H9 (cell line): ENCODE data around the gene DEAF1. TPM values are rescaled to one million over a fixed set of nuclear protein-coding genes. Genes with fewer than 3 reads are reported as not detected.

Experiments
- DNase-seq: peaks from one replicate; pipeline ENCODE4 v3.0.0-alpha.2; 2017
- H2AFZ ChIP-seq: one replicate; pipeline ENCODE4 v1.6.1; 2013; ENCODE audit warnings: mild to moderate bottlenecking, low read length, control low read depth, moderate library complexity
- H2AK5ac ChIP-seq: 2 replicates; pipeline ENCODE4 v1.6.1; 2013; ENCODE audit warnings: low read length, control low read depth, mixed read lengths; ENCODE audit not compliant: insufficient read length
- H2BK120ac ChIP-seq: one replicate; pipeline ENCODE4 v1.6.1; 2013; ENCODE audit warnings: low read depth, mild to moderate bottlenecking, low read length, control low read depth, inconsistent platforms; ENCODE audit not compliant: poor library complexity, severe bottlenecking
- H2BK12ac ChIP-seq: 2 replicates; pipeline ENCODE4 v1.6.1; 2013; ENCODE audit warnings: low read length, control low read depth, mixed read lengths, low read depth; ENCODE audit not compliant: insufficient read length
- H2BK15ac ChIP-seq: 2 replicates; pipeline ENCODE4 v1.6.1; 2013; ENCODE audit warnings: low read depth, low read length, control low read depth
- H2BK20ac ChIP-seq: one replicate; pipeline ENCODE4 v1.6.1; 2013; ENCODE audit warnings: low read depth, mild to moderate bottlenecking, low read length, control low read depth, inconsistent platforms; ENCODE audit not compliant: poor library complexity, severe bottlenecking
- H2BK5ac ChIP-seq: 2 replicates; pipeline ENCODE4 v1.6.1; 2013; ENCODE audit warnings: low read length, control low read depth, mixed read lengths; ENCODE audit not compliant: insufficient read length
- H3K14ac ChIP-seq: 2 replicates; pipeline ENCODE4 v1.6.1; 2013; ENCODE audit warnings: low read length, control low read depth; ENCODE audit not compliant: insufficient read depth
- H3K18ac ChIP-seq: 2 replicates; pipeline ENCODE4 v1.6.1; 2013; ENCODE audit warnings: low read depth, mild to moderate bottlenecking, mixed read lengths, low read length, control low read depth; ENCODE audit not compliant: insufficient read length
- H3K23ac ChIP-seq: 2 replicates; pipeline ENCODE4 v1.6.1; 2013; ENCODE audit warnings: low read length, control low read depth, mixed read lengths, low read depth; ENCODE audit not compliant: insufficient read length
- H3K23me2 ChIP-seq: 2 replicates; pipeline ENCODE4 v1.6.1; 2013; ENCODE audit warnings: low read depth, mild to moderate bottlenecking, mixed read lengths, low read length, control low read depth; ENCODE audit not compliant: insufficient read length, poor library complexity, severe bottlenecking
- H3K27ac ChIP-seq: 2 replicates; pipeline ENCODE4 v1.5.1; 2013; ENCODE audit warnings: low read length, control low read depth, mixed read lengths, low read depth; ENCODE audit not compliant: insufficient read length
- H3K27me3 ChIP-seq: 2 replicates; pipeline ENCODE4 v1.6.1; 2013; ENCODE audit warnings: low read length, control low read depth, inconsistent platforms; ENCODE audit not compliant: insufficient read depth
- H3K4ac ChIP-seq: 2 replicates; pipeline ENCODE4 v1.6.1; 2013; ENCODE audit warnings: low read depth, mild to moderate bottlenecking, control low read depth, inconsistent platforms, low read length, moderate library complexity
- H3K4me1 ChIP-seq: 2 replicates; pipeline ENCODE4 v1.6.1; 2013; ENCODE audit warnings: low read length, control low read depth, inconsistent platforms; ENCODE audit not compliant: insufficient read depth
- H3K4me2 ChIP-seq: 2 replicates; pipeline ENCODE4 v1.6.1; 2013; ENCODE audit warnings: low read length, control low read depth, mixed read lengths; ENCODE audit not compliant: insufficient read length, insufficient read depth
- H3K56ac ChIP-seq: 2 replicates; pipeline ENCODE4 v1.6.1; 2013; ENCODE audit warnings: low read depth, mild to moderate bottlenecking, mixed read lengths, low read length, control low read depth; ENCODE audit not compliant: insufficient read length
- H3K79me1 ChIP-seq: 2 replicates; pipeline ENCODE4 v1.6.1; 2013; ENCODE audit warnings: low read depth, mild to moderate bottlenecking, moderate library complexity, low read length, control low read depth, inconsistent platforms; ENCODE audit not compliant: insufficient read depth, poor library complexity, severe bottlenecking
- H3K79me2 ChIP-seq: 2 replicates; pipeline ENCODE4 v1.6.1; 2013; ENCODE audit warnings: low read length, control low read depth, inconsistent platforms; ENCODE audit not compliant: insufficient read depth
- H3K9ac ChIP-seq: 2 replicates; pipeline ENCODE4 v1.6.1; 2013; ENCODE audit warnings: low read length, control low read depth, mixed read lengths; ENCODE audit not compliant: insufficient read length; ENCODE audit errors: extremely low read depth
- H3K9me3 ChIP-seq: one replicate; pipeline ENCODE4 v1.6.1; 2013; ENCODE audit warnings: low read depth, low read length, inconsistent platforms; ENCODE audit not compliant: control insufficient read depth
- H3T11ph ChIP-seq: one replicate; pipeline ENCODE4 v1.6.1; 2013; ENCODE audit warnings: mild to moderate bottlenecking, low read length, control low read depth, inconsistent platforms
- H4K20me1 ChIP-seq: one replicate; pipeline ENCODE4 v1.6.1; 2013; ENCODE audit not compliant: control insufficient read depth, insufficient read length, insufficient read depth
- H4K5ac ChIP-seq: 2 replicates; pipeline ENCODE4 v1.6.1; 2013; ENCODE audit warnings: low read depth, mild to moderate bottlenecking, mixed read lengths, low read length, control low read depth; ENCODE audit not compliant: insufficient read length
- H4K8ac ChIP-seq: replicated peaks from 2 replicates; pipeline ENCODE4 v1.6.1; 2013; ENCODE audit warnings: low read length, control low read depth, mixed read lengths, low read depth; ENCODE audit not compliant: insufficient read length
- H4K91ac ChIP-seq: 2 replicates; pipeline ENCODE4 v1.6.1; 2013; ENCODE audit warnings: low read depth, mild to moderate bottlenecking, moderate library complexity, mixed read lengths, low read length, control low read depth; ENCODE audit not compliant: insufficient read length
- H3K27ac Mint-ChIP-seq, 3 experiments: 2 replicates in 2 of 3; 3 replicates in 1 of 3; pipeline ENCODE4 v1.8.0; 2020 to 2021; ENCODE audit warnings: mixed read lengths in 3 of 3, mild to moderate bottlenecking in 1 of 3, moderate library complexity in 1 of 3
- H3K27me3 Mint-ChIP-seq: 2 replicates; pipeline ENCODE4 v1.8.0; 2021; ENCODE audit warnings: low read depth, mild to moderate bottlenecking, moderate library complexity, mixed read lengths
- H3K36me3 Mint-ChIP-seq, 3 experiments: 2 replicates in 2 of 3; 3 replicates in 1 of 3; pipeline ENCODE4 v1.8.0; 2020 to 2021; ENCODE audit warnings: low read depth in 3 of 3, mixed read lengths in 3 of 3; ENCODE audit not compliant: insufficient read depth in 1 of 3
- H3K4me1 Mint-ChIP-seq, 2 experiments: 2 replicates each; pipeline ENCODE4 v1.8.0; 2020; ENCODE audit warnings: mixed read lengths in 2 of 2
- H3K4me3 Mint-ChIP-seq, 2 experiments: 2 replicates in 1 of 2; 3 replicates in 1 of 2; pipeline ENCODE4 v1.8.0; 2020 to 2021; ENCODE audit warnings: mild to moderate bottlenecking in 2 of 2, mixed read lengths in 2 of 2, moderate library complexity in 1 of 2
- H3K9me3 Mint-ChIP-seq, 2 experiments: 2 replicates in 1 of 2; 3 replicates in 1 of 2; pipeline ENCODE4 v1.8.0; 2020; ENCODE audit warnings: mild to moderate bottlenecking in 2 of 2, mixed read lengths in 2 of 2, moderate library complexity in 1 of 2
- CTCF ChIP-seq: fragments of 200-600 bp; sonication (generic); conservative IDR thresholded peaks from 3 replicates; pipeline ENCODE4 v1.8.0; 2021; ENCODE audit warnings: antibody characterized with exemption, mild to moderate bottlenecking
- WGBS: extraction: QIAGEN DNeasy Blood & Tissue Kit; methylation state at CpG from one replicate; pipeline ENCODE4 v1.1.7; 2013; ENCODE audit warnings: missing lambda C conversion rate, low lambda C conversion rate, mixed read lengths; ENCODE audit not compliant: insufficient read length; ENCODE audit errors: extremely low coverage; 5-methylcytosine and 5-hydroxymethylcytosine counted together
- total RNA-seq: library from RNA; stranded (reverse); gene quantifications from 2 replicates; pipeline ENCODE4 v1.2.1, GENCODE V29; 2021

Gene DEAF1
- total RNA-seq, 1 experiment from 2014 or later, result 67.3 TPM

- no peak overlapping the region for H3K4ac ChIP-seq
- H4K5ac ChIP-seq, result no peak overlapping the region
- no peak overlapping the region for H2BK20ac ChIP-seq
- no peak overlapping the region for H2BK12ac ChIP-seq
- H3K9me3 ChIP-seq, result no peaks in the 10 kb centered on the region
- Mint-ChIP-seq H3K4me1 (peaks cover 15 to 33% of the 10 kb centered on the region in 2 experiments), H3K9me3 (no peaks in the 10 kb centered on the region), H3K27me3 (no peaks in the 10 kb centered on the region), H3K4me3 (peak overlapping the region; percentile 48 to 71; a peak in 4 of 5 replicates), H3K36me3 (peaks cover 0 to 6% (median 0%) of the 10 kb centered on the region in 3 experiments; a peak in 1 of 7 replicates), H3K27ac (peak overlapping the region in 2 of 3 experiments; percentile 27 to 68; a peak in 1 of 7 replicates)
- no peak overlapping the region for H3K9ac ChIP-seq
- H3K27me3 ChIP-seq, result no peaks in the 10 kb centered on the region
- peaks cover 3% of the 10 kb centered on the region for H3K23me2 ChIP-seq
- no peak overlapping the region for H3K18ac ChIP-seq
- no peak overlapping the region for H4K91ac ChIP-seq
- no peak overlapping the region for H2BK5ac ChIP-seq
- no peak overlapping the region for H2BK15ac ChIP-seq
- no peaks in the 10 kb centered on the region for H3K79me2 ChIP-seq
- no peak overlapping the region for H3K27ac ChIP-seq
- no peak overlapping the region for H3K14ac ChIP-seq
- H3K23ac ChIP-seq, result no peak overlapping the region
- H2AFZ ChIP-seq, result no peak overlapping the region
- no peak overlapping the region for H3K56ac ChIP-seq
- WGBS, result no CpG with 5 or more reads among the region's 30 CpGs
- H3T11ph ChIP-seq, result no peak overlapping the region
- DNase-seq, result peak; percentile 78
- no peaks in the 10 kb centered on the region for H4K20me1 ChIP-seq
- H3K79me1 ChIP-seq, result no peaks in the 10 kb centered on the region
- peak overlapping the region; percentile 33 for H3K4me2 ChIP-seq
- no peak overlapping the region for H4K8ac ChIP-seq
- H2BK120ac ChIP-seq, result no peak overlapping the region
- peaks cover 5% of the 10 kb centered on the region; the same call in 1 of the 2 replicates for H3K4me1 ChIP-seq
- peak; percentile 62; the same call in 2 of the 3 replicates for TF ChIP-seq CTCF
- H2AK5ac ChIP-seq, result no peak overlapping the region
Observed at GRCh38 chr11:706957-707816, 12.2 kb upstream of the DEAF1 start.
